ENCODE measurements around the gene GATM.

The GATM gene

DNA sequence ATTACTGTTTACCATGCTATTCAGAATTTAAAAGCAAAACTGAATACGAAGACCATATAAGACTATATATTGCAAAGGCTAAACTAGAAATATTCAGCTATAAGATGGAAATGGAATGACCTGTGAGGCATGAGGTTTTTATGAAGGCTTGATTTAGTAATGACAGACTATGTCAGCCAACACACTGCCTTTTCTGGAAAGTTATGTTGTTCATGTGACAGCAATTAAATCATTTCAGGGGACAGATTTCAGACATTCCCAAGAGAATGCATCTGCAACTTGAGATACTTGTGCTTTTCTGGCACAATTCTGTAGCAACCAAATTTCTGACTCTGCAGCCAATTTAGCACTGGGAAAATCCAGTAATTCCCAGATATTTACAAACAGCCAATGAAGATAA, 8.6 kb upstream of the GATM start:
- TF ChIP-seq, protein P1, sequence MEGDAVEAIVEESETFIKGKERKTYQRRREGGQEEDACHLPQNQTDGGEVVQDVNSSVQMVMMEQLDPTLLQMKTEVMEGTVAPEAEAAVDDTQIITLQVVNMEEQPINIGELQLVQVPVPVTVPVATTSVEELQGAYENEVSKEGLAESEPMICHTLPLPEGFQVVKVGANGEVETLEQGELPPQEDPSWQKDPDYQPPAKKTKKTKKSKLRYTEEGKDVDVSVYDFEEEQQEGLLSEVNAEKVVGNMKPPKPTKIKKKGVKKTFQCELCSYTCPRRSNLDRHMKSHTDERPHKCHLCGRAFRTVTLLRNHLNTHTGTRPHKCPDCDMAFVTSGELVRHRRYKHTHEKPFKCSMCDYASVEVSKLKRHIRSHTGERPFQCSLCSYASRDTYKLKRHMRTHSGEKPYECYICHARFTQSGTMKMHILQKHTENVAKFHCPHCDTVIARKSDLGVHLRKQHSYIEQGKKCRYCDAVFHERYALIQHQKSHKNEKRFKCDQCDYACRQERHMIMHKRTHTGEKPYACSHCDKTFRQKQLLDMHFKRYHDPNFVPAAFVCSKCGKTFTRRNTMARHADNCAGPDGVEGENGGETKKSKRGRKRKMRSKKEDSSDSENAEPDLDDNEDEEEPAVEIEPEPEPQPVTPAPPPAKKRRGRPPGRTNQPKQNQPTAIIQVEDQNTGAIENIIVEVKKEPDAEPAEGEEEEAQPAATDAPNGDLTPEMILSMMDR (IDR thresholded peaks at IDR 0.05): no peak
- H3K4me3 ChIP-seq (ENCODE audit: low read depth, low read length): no peak overlapping the region
- H3K4me2 ChIP-seq (ENCODE audit: low read length): no peak overlapping the region
- H3K27ac ChIP-seq: no peak overlapping the region
- no peaks in the 10 kb centered on the region for H3K9me3 ChIP-seq (ENCODE audit: control insufficient read depth, low read length)
- H3K9ac ChIP-seq: no peak overlapping the region
- H2AFZ ChIP-seq: no peak overlapping the region
- H3K27me3 ChIP-seq (ENCODE audit: control insufficient read depth, insufficient read depth, low read length): no peaks in the 10 kb centered on the region
- H3K4me1 ChIP-seq: no peaks in the 10 kb centered on the region
- H3K79me2 ChIP-seq: no peaks in the 10 kb centered on the region
- H3K36me3 ChIP-seq (ENCODE audit: control insufficient read depth, insufficient read depth, low read length): no peaks in the 10 kb centered on the region

DNA sequence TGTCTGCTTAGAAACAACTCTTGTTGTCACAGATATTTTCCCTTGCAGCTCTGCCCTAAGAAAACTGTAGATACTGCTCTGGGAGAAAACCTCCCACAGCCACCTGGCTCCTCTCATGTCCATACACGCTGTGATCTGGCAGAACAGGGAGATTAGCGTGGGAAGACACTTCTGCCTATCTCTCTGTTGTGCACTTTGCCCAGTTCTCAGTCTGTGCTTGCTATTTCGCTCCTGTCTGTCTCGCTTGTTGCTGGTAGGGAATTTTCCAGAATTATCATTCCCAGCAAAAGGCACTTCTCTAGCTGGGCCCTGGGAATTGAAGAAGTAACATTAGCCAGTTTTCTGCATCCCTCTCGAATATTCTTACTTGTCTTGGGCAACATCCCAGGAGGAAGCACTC, 8.1 kb upstream of the GATM start:
- H3K4me1 ChIP-seq: no peaks in the 10 kb centered on the region
- H3K27ac ChIP-seq: no peak overlapping the region
- H3K36me3 ChIP-seq (ENCODE audit: control insufficient read depth, insufficient read depth, low read length): no peaks in the 10 kb centered on the region
- no peaks in the 10 kb centered on the region for H3K79me2 ChIP-seq
- H2AFZ ChIP-seq: no peak overlapping the region
- H3K9me3 ChIP-seq (ENCODE audit: control insufficient read depth, low read length): no peaks in the 10 kb centered on the region
- no peaks in the 10 kb centered on the region for H3K27me3 ChIP-seq (ENCODE audit: control insufficient read depth, insufficient read depth, low read length)
- TF ChIP-seq, protein P1 (IDR thresholded peaks at IDR 0.05): no peak
- H3K4me2 ChIP-seq (ENCODE audit: low read length): no peak overlapping the region
- H3K4me3 ChIP-seq (ENCODE audit: low read depth, low read length): no peak overlapping the region
- H3K9ac ChIP-seq: no peak overlapping the region

DNA sequence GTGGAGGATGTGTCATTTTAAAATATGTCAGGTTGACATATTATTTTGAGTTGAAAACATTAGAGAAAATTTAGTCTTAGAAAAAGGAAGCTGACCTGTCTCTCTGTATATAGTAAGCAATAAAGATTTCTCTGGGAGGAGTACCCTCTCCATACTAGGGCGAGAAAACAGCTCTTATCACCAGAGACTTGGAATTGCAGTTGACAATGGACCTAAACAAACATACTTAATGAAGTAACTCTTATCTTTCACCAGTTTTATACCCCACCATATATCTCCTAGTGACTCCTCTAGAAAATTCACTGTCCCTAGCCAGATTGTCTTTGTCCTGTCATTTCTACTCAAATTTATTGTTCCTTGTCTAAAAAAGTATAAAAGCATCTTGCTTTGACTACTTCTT, 7.2 kb upstream of the GATM start:
- Histone ChIP-seq H3K27ac (no peak overlapping the region), H3K9me3 (ENCODE audit: control insufficient read depth, low read length) (no peaks in the 10 kb centered on the region), H3K4me2 (ENCODE audit: low read length) (no peak overlapping the region), H3K79me2 (no peaks in the 10 kb centered on the region), H3K9ac (no peak overlapping the region), H2AFZ (no peak overlapping the region), H3K4me3 (ENCODE audit: low read depth, low read length) (no peak overlapping the region), H3K36me3 (ENCODE audit: control insufficient read depth, insufficient read depth, low read length) (no peaks in the 10 kb centered on the region), H3K27me3 (ENCODE audit: control insufficient read depth, insufficient read depth, low read length) (no peaks in the 10 kb centered on the region), H3K4me1 (no peaks in the 10 kb centered on the region)
- TF ChIP-seq, protein P1 (IDR thresholded peaks at IDR 0.05): no peak

DNA sequence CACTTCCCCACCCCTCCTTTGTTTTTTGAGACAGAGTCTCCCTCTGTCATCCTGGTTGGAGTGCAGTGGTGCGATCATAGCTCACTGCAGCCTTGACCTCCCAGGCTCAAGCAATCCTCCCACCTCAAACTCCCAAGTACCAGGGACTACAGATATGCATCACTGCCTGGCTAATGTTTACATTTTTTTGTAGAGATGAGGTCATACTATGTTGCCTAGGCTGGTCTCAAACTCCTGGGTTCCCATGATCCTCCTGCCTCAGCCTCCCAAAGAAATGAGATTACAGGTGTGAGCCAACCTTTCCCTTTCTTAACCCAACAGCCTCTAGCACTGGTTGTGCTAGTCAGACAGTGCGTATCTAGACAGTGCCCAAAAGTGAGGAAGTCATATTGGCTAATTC, 6.4 kb upstream of the GATM start:
- no peak overlapping the region for H3K4me2 ChIP-seq (ENCODE audit: low read length)
- H3K27ac ChIP-seq: no peak overlapping the region
- no peak overlapping the region for H3K4me3 ChIP-seq (ENCODE audit: low read depth, low read length)
- no peaks in the 10 kb centered on the region for H3K36me3 ChIP-seq (ENCODE audit: control insufficient read depth, insufficient read depth, low read length)
- H3K4me1 ChIP-seq: no peaks in the 10 kb centered on the region
- no peak overlapping the region for H2AFZ ChIP-seq
- no peaks in the 10 kb centered on the region for H3K27me3 ChIP-seq (ENCODE audit: control insufficient read depth, insufficient read depth, low read length)
- no peaks in the 10 kb centered on the region for H3K79me2 ChIP-seq
- TF ChIP-seq, protein P1 (IDR thresholded peaks at IDR 0.05): no peak
- H3K9ac ChIP-seq: no peak overlapping the region
- no peaks in the 10 kb centered on the region for H3K9me3 ChIP-seq (ENCODE audit: control insufficient read depth, low read length)

DNA sequence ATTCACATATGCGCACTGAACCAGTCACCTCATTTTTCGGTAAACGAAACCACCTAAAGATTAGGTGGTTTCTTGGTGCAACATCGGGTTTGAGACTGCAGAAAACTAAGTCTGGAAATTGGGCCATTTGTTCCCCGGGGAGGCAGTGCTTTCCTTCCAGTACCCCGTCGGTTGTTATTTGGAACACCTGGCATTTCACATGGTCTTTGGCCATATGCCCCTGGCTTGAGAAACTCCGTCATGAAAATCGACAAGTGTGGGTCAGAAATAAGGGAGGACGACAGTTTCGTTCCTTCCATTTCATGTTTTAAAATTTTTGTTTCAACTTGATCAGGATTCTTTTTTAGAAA, 544 bp upstream of the GATM start:
- Histone ChIP-seq H3K9me3 (ENCODE audit: control insufficient read depth, low read length) (no peaks in the 10 kb centered on the region), H3K4me1 (no peaks in the 10 kb centered on the region), H3K79me2 (no peaks in the 10 kb centered on the region), H3K9ac (no peak overlapping the region), H3K27ac (no peak overlapping the region), H3K36me3 (ENCODE audit: control insufficient read depth, insufficient read depth, low read length) (no peaks in the 10 kb centered on the region), H3K4me3 (ENCODE audit: low read depth, low read length) (peak overlapping the region; percentile 62), H3K27me3 (ENCODE audit: control insufficient read depth, insufficient read depth, low read length) (no peaks in the 10 kb centered on the region), H2AFZ (peak overlapping the region; percentile 88), H3K4me2 (ENCODE audit: low read length) (peak overlapping the region; percentile 99)
- TF ChIP-seq, protein P1 (IDR thresholded peaks at IDR 0.05): no peak
